ENCODE data around the gene KRTAP10-2.

DNA sequence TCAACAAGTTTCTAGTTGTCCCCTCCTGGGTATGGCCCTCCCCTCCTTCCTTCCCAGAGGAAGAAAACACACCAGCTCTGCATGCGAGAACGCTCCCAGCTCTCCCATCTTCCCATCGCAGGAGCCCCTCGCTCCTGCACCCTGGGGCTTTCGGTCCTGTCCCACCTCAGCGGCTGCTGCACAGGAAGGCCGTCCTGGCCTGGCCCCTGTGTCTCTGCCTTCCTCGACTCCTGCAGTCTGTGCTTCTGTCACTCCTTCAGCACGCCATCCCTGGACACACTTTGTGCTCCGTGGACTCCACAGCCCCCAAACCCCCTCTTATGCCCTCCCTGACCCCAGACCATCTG lies 34.5 kb downstream of the KRTAP10-2 start:
- TF ChIP-seq, protein P1, sequence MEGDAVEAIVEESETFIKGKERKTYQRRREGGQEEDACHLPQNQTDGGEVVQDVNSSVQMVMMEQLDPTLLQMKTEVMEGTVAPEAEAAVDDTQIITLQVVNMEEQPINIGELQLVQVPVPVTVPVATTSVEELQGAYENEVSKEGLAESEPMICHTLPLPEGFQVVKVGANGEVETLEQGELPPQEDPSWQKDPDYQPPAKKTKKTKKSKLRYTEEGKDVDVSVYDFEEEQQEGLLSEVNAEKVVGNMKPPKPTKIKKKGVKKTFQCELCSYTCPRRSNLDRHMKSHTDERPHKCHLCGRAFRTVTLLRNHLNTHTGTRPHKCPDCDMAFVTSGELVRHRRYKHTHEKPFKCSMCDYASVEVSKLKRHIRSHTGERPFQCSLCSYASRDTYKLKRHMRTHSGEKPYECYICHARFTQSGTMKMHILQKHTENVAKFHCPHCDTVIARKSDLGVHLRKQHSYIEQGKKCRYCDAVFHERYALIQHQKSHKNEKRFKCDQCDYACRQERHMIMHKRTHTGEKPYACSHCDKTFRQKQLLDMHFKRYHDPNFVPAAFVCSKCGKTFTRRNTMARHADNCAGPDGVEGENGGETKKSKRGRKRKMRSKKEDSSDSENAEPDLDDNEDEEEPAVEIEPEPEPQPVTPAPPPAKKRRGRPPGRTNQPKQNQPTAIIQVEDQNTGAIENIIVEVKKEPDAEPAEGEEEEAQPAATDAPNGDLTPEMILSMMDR (IDR thresholded peaks at IDR 0.05; ENCODE audit: insufficient read depth, low read length, poor library complexity, severe bottlenecking): no peak
- TF ChIP-seq EZH2phosphoT487 (conservative IDR thresholded peaks at IDR 0.05; ENCODE audit: low read length): no peak
